Psoas muscle (tissue), 8 donors: ENCODE results near the gene VAV2. TPM values are rescaled to one million over a fixed set of nuclear protein-coding genes. Genes with fewer than 3 reads are reported as not detected.

Source experiments
- ATAC-seq, 4 donors: fragments of 200-7000 bp; cut with Tn5 transposase; one replicate each; pipeline ENCODE4 v1.9.1; 2020; ENCODE audit warnings: moderate library complexity in 3 of 4, mild to moderate bottlenecking in 2 of 4
- DNase-seq, 2 donors: peaks; one replicate each; pipeline ENCODE4 v3.0.0-alpha.2; 2020
- H3K27ac ChIP-seq: fragments of 200-600 bp; one replicate; pipeline ENCODE4 v1.8.0; 2022
- H3K27me3 ChIP-seq, 3 donors: fragments of 200-600 bp in 1 of 3; one replicate each; pipeline versions ENCODE4 v1.6.1 to v1.8.0; 2013 to 2022; ENCODE audit warnings: low read length in 2 of 3, mild to moderate bottlenecking in 2 of 3, moderate library complexity in 1 of 3; ENCODE audit not compliant: insufficient read depth in 3 of 3
- H3K36me3 ChIP-seq, 2 donors: fragments of 200-600 bp in 1 of 2; one replicate each; pipeline versions ENCODE4 v1.6.1 to v1.8.0; 2013 to 2022; ENCODE audit warnings: low read depth in 1 of 2, mild to moderate bottlenecking in 1 of 2, moderate library complexity in 1 of 2; ENCODE audit not compliant: insufficient read depth in 1 of 2
- H3K4me1 ChIP-seq: fragments of 200-600 bp; one replicate; pipeline ENCODE4 v1.8.0; 2022
- H3K4me3 ChIP-seq: fragments of 200-600 bp; one replicate; pipeline ENCODE4 v1.8.0; 2022; ENCODE audit warnings: mild to moderate bottlenecking
- H3K9me3 ChIP-seq: fragments of 200-600 bp; one replicate; pipeline ENCODE4 v1.8.0; 2022
- WGBS, 3 donors: extraction: QIAGEN DNeasy Blood & Tissue Kit; methylation state at CpG; one replicate each; pipeline versions ENCODE4 v1.1.6 to v1.1.7; 2013; 5-methylcytosine and 5-hydroxymethylcytosine counted together
- intact Hi-C, 2 donors: fragments of 100-400 bp; cut with DNase I; formaldehyde crosslinking; loops; one replicate each; pipeline versions ENCODE4 v1.11.0 to v1.14.2; 2022
- polyA plus RNA-seq, 3 donors: library from polyadenylated mRNA; stranded (reverse); fragments of 200-250 nt; gene quantifications; one replicate each; pipeline ENCODE4 v1.2.3, GENCODE V29; 2013
- total RNA-seq, 4 donors: library from RNA; stranded (reverse); fragmentation: NEBNext Ultra II Directional in 2 of 4; extraction: Animal tissue kit (Norgen Biotek cat#: 25700) in 2 of 4; gene quantifications; one replicate each; pipeline versions ENCODE4 v1.2.1 to v1.2.4, GENCODE V29; 2021 to 2023
- TF ChIP-seq, protein P1 (sequence below): fragments of 200-600 bp; IDR thresholded peaks from one replicate; pipeline ENCODE4 v1.8.0; 2022; ENCODE audit warnings: antibody characterized with exemption
- donor health status: healthy with polysubstance abuse.
- donor health status: DM: no; HTN: no; CAD: no; lungs with moderate emphysema.
- donor health status: Bipolar disorder and iron deficiency.
- donor health status: healthy.
- donor health status: DM: yes; HTN: yes; CAD: no.
- donor health status: DM: no; HTN: no; CAD: no.
- donor health status: DM: no; HTN: no; CAD: no.
- donor health status: DM: yes; HTN: yes; CAD: no.

VAV2 gene
- total and polyA plus RNA-seq, 7 donors, result 0.70 to 2.9 (median 1.4) TPM

GRCh38 chr9:133770076-133770777 is 221.9 kb downstream of the VAV2 start:
- H3K27me3 ChIP-seq, result no peaks in the 10 kb centered on the region
- TF ChIP-seq, protein P1, sequence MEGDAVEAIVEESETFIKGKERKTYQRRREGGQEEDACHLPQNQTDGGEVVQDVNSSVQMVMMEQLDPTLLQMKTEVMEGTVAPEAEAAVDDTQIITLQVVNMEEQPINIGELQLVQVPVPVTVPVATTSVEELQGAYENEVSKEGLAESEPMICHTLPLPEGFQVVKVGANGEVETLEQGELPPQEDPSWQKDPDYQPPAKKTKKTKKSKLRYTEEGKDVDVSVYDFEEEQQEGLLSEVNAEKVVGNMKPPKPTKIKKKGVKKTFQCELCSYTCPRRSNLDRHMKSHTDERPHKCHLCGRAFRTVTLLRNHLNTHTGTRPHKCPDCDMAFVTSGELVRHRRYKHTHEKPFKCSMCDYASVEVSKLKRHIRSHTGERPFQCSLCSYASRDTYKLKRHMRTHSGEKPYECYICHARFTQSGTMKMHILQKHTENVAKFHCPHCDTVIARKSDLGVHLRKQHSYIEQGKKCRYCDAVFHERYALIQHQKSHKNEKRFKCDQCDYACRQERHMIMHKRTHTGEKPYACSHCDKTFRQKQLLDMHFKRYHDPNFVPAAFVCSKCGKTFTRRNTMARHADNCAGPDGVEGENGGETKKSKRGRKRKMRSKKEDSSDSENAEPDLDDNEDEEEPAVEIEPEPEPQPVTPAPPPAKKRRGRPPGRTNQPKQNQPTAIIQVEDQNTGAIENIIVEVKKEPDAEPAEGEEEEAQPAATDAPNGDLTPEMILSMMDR, result no peak
- H3K4me3 ChIP-seq, result no peak overlapping the region
- no peak overlapping the region for H3K27ac ChIP-seq
- DNase-seq (peak; percentile 10 to 50), ATAC-seq (no peak)
- intact Hi-C loops, result no loop called here
- no peaks in the 10 kb centered on the region for H3K4me1 ChIP-seq
- H3K9me3 ChIP-seq, result peaks cover 11% of the 10 kb centered on the region
- no peaks in the 10 kb centered on the region for H3K36me3 ChIP-seq
- WGBS, 3 donors, result 86 to 89% (median 89%) methylated on average over 12 to 16 of the region's 16 CpGs

GRCh38 chr9:133769511-133770075 is 222.5 kb downstream of the VAV2 start:
- H3K36me3 ChIP-seq, result no peaks in the 10 kb centered on the region
- H3K4me1 ChIP-seq, result no peaks in the 10 kb centered on the region
- peaks cover 11% of the 10 kb centered on the region for H3K9me3 ChIP-seq
- peak; percentile 3 to 23 for DNase-seq
- no peak overlapping the region for H3K27ac ChIP-seq
- no peak overlapping the region for H3K4me3 ChIP-seq
- WGBS, 3 donors, result 86 to 92% (median 88%) methylated on average over 16 to 17 of the region's 17 CpGs
- ATAC-seq, result no peak
- intact Hi-C loops, result no loop called here
- TF ChIP-seq, protein P1, result no peak
- no peaks in the 10 kb centered on the region for H3K27me3 ChIP-seq

DNA sequence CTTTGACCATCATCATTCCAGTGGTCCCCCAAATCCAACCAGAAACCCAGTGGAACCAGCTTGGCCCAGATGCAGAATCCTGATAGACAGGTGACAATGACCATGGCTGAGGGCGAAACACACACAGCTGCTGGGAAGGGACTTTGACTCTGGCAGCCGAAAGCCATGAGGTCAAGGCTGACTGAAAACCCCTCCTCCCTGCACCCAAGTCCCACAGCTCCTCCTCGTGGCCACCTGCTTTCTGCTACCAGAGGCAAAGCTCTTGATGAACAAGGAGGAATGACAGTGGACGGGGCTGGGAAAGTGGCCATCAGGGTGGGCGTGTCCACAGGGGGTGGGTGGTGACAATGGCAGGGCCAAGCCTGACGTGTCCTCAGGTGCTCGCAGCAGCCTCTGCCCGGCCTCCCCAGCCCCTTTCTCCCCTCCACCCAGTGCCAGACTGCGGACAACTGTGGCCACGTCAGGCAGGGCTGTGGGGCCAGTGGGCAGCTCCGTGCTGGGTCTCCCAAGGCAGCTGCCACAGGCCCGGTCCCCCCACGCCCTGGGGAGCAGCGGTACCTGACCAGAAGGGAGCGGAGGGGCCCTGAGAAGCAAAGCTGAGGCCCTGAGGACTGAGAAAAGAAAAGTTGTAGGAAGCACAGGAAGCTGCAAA is 223.1 kb downstream of the VAV2 start:
- Histone ChIP-seq H3K27me3 (no peaks in the 10 kb centered on the region), H3K27ac (no peak overlapping the region), H3K4me1 (no peaks in the 10 kb centered on the region), H3K9me3 (peaks cover 11% of the 10 kb centered on the region), H3K4me3 (no peak overlapping the region), H3K36me3 (no peaks in the 10 kb centered on the region)
- TF ChIP-seq, protein P1, result no peak
- 77 to 90% (median 83%) methylated on average over 15 of the region's 15 CpGs for whole genome bisulfite sequencing, 3 donors
- intact Hi-C loops, result no loop called here
- ATAC-seq (no peak), DNase-seq (peak in 1 of 2 donors; percentile 16)

- Histone ChIP-seq H3K27ac (no peak overlapping the region), H3K9me3 (peaks cover 11% of the 10 kb centered on the region), H3K4me3 (no peak overlapping the region), H3K4me1 (no peaks in the 10 kb centered on the region), H3K27me3 (peaks cover 0 to 4% (median 0%) of the 10 kb centered on the region in 3 donors), H3K36me3 (no peaks in the 10 kb centered on the region)
- WGBS, 3 donors, result 95 to 98% (median 95%) methylated on average over 17 of the region's 17 CpGs
- no peak for ATAC-seq
- TF ChIP-seq, protein P1, result no peak
- DNase-seq, result peak in 1 of 2 donors; percentile 2
- intact Hi-C loops, result no loop called here
Measured at GRCh38 chr9:133768371-133768858, 223.7 kb downstream of the VAV2 start.
